HepG2 (cell line): ENCODE data around the gene NT5C2. TPM values are rescaled to one million over a fixed set of nuclear protein-coding genes. Genes with fewer than 3 reads are reported as not detected.

Experiments
- polyA plus RNA-seq, 8 experiments: library from polyadenylated mRNA; depleted of rRNA in 3 of 8; stranded (reverse) in 7 of 8; unstranded in 1 of 8; fragments of >200 nt; fragmentation: Illumina TruSeq in 4 of 8; extraction: Trizol in 4 of 8; gene quantifications; 2 replicates each; pipeline versions ENCODE4 v1.2.1 to v1.2.3, GENCODE V29; 2011 to 2016; ENCODE audit warnings: low read depth in 4 of 8, missing spikeins in 1 of 8, mixed read lengths in 1 of 8; ENCODE audit not compliant: insufficient read depth in 1 of 8
- total RNA-seq, 5 experiments: library from RNA; depleted of rRNA; stranded (reverse); fragments of >200 nt; fragmentation: Illumina TruSeq; extraction: Trizol; gene quantifications; 2 replicates each; pipeline ENCODE4 v1.2.3, GENCODE V29; 2016; ENCODE audit warnings: low read depth in 1 of 5
- TF ChIP-seq, protein P1 (sequence below): sonication (generic); formaldehyde crosslinking; conservative IDR thresholded peaks from 2 replicates; pipeline ENCODE4 v1.8.1; 2023; ENCODE audit warnings: missing genetic modification reagents
- TF ChIP-seq, protein P2 (sequence below): sonication (generic); formaldehyde crosslinking; IDR thresholded peaks from 2 replicates; pipeline ENCODE4 v1.4.0; 2020; ENCODE audit warnings: mild to moderate bottlenecking, missing genetic modification reagents
- TF ChIP-seq, protein P3 (sequence below): sonication (generic); formaldehyde crosslinking; IDR thresholded peaks from 2 replicates; pipeline ENCODE4 v1.8.0; 2022; ENCODE audit warnings: missing genetic modification reagents, mild to moderate bottlenecking, moderate library complexity, borderline replicate concordance

Gene NT5C2
- total and polyA plus RNA-seq, 2 of the 13 experiments (the other 11 are each of a cell fraction or from before 2014, with no cell fraction given): 40.6 to 55.2 TPM

DNA sequence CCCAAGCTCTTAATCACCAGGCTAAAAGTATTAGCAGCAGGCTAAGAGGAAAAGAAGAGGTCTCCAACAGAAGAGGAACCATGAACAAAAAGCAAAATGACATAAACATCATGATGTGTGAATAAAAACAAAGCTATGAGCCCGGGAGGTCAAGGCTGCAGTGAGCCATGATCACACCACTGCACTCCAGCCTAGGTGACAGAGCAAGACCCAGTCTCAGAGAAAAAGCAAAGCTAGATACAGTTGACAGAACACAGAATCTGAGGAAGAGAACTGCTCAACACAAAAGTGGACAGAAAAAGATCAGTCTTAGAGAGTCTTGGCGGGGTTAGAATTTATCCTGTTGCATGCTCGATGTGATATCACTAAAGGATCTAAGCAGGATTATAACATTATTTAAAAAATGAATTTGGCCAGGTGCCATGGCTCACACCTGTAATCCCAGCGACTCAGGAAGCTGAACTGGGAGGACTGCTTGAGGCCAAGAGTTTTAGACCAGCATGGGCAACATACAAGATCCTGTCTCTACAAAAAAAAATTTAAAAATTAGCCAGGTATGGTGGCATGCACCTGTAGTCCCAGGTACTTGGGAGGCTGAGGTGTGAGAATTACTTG, 37.5 kb downstream of the NT5C2 start (continued):
- TF ChIP-seq, protein P1, sequence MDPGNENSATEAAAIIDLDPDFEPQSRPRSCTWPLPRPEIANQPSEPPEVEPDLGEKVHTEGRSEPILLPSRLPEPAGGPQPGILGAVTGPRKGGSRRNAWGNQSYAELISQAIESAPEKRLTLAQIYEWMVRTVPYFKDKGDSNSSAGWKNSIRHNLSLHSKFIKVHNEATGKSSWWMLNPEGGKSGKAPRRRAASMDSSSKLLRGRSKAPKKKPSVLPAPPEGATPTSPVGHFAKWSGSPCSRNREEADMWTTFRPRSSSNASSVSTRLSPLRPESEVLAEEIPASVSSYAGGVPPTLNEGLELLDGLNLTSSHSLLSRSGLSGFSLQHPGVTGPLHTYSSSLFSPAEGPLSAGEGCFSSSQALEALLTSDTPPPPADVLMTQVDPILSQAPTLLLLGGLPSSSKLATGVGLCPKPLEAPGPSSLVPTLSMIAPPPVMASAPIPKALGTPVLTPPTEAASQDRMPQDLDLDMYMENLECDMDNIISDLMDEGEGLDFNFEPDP: no peak
- TF ChIP-seq, protein P2, sequence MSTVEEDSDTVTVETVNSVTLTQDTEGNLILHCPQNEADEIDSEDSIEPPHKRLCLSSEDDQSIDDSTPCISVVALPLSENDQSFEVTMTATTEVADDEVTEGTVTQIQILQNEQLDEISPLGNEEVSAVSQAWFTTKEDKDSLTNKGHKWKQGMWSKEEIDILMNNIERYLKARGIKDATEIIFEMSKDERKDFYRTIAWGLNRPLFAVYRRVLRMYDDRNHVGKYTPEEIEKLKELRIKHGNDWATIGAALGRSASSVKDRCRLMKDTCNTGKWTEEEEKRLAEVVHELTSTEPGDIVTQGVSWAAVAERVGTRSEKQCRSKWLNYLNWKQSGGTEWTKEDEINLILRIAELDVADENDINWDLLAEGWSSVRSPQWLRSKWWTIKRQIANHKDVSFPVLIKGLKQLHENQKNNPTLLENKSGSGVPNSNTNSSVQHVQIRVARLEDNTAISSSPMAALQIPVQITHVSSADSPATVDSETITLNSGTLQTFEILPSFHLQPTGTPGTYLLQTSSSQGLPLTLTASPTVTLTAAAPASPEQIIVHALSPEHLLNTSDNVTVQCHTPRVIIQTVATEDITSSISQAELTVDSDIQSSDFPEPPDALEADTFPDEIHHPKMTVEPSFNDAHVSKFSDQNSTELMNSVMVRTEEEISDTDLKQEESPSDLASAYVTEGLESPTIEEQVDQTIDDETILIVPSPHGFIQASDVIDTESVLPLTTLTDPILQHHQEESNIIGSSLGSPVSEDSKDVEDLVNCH (CRISPR knock-in tag): no peak
- TF ChIP-seq, protein P3, sequence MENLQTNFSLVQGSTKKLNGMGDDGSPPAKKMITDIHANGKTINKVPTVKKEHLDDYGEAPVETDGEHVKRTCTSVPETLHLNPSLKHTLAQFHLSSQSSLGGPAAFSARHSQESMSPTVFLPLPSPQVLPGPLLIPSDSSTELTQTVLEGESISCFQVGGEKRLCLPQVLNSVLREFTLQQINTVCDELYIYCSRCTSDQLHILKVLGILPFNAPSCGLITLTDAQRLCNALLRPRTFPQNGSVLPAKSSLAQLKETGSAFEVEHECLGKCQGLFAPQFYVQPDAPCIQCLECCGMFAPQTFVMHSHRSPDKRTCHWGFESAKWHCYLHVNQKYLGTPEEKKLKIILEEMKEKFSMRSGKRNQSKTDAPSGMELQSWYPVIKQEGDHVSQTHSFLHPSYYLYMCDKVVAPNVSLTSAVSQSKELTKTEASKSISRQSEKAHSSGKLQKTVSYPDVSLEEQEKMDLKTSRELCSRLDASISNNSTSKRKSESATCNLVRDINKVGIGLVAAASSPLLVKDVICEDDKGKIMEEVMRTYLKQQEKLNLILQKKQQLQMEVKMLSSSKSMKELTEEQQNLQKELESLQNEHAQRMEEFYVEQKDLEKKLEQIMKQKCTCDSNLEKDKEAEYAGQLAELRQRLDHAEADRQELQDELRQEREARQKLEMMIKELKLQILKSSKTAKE: no peak
